Activated CD4-positive, alpha-beta T cell treated with anti-CD3 and anti-CD28 coated beads for 48 hours (primary cell): ENCODE data around the gene C2CD4A.

Experiments
- DNase-seq: peaks from one replicate; pipeline ENCODE4 v3.0.0-alpha.2; 2020

Gene C2CD4A

DNA sequence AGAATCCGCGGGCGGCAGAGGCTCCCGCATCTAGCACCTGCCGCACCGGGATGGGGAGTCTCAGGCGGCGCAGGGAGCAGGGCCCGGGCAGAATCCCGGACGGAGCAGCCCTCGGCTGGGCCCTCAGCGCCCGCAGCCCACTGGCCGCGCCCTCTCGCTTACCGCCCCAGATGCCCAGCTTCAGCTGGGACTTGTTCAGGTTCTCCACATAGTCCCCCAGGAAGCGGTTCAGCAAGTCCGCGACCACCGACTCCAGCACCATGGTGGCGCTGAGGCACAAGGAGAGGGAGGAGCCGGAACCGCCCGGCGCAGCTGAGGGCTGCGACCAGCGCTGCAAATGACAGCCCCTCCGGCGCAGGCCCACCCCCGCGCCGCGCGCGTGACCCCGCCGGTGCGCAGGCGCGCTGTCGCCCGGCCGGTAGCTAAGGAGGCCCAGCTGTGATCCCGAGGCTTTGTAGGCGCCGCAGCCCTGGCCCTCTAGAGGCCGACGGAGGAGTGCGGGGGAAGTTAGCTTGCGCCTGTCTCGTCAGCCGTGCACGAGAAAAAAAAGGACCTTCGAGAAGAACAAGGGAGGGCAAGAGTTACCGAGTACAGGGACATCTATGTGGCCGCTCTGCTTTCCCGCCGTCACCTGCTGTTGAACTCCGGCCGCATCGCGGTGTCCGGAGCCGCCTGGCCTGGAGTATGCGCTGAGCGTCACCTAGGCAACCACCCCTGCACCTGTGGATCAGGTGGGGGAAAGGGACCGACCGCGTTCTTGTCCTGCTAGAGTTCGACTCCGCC is 6.5 kb upstream of the C2CD4A start, which contains the start of gene VPS13C:
Gene VPS13C (minus strand): TSS at position 335 of the 783 bp plus-strand sequence. CDS start 73 bp downstream, at position 262.
- peak; percentile 92 for DNase-seq

DNA sequence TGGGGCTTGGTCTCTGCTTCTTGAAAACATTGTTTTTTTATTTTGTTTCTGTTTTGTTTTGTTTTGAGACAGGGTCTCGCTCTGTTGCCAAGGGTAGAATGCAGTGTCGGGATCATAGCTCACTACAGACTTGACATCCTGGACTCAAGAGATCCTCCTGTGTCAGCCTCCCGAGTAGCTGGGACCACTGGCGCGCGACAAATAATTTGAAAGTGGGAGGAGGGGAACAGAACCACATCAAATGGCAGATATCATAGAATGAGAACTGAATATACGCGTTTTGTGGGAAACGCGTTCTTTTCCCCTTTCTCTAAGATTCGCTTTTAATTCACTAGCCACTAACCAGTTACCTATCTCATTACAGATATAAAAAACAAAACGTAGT is 5.9 kb upstream of the C2CD4A start:
- no peak for DNase-seq

- no peak for DNase-seq
Observed at GRCh38 chr15:62063825-62064635, 2.7 kb upstream of the C2CD4A start.

- DNase-seq, result peak; percentile 33
Observed at GRCh38 chr15:62067448-62068044, 769 bp downstream of the C2CD4A start.

GRCh38 chr15:62068071-62068809 is 1.5 kb downstream of the C2CD4A start:
- DNase-seq, result peak; percentile 21

- no peak for DNase-seq
Observed at GRCh38 chr15:62068810-62069167, 2.0 kb downstream of the C2CD4A start.

- no peak for DNase-seq
Observed at GRCh38 chr15:62069551-62069950, 2.8 kb downstream of the C2CD4A start.

- DNase-seq, result no peak
Observed at GRCh38 chr15:62071711-62072308, 5.0 kb downstream of the C2CD4A start.

- DNase-seq, result no peak
Observed at GRCh38 chr15:62075595-62076277, 9.0 kb downstream of the C2CD4A start.

DNA sequence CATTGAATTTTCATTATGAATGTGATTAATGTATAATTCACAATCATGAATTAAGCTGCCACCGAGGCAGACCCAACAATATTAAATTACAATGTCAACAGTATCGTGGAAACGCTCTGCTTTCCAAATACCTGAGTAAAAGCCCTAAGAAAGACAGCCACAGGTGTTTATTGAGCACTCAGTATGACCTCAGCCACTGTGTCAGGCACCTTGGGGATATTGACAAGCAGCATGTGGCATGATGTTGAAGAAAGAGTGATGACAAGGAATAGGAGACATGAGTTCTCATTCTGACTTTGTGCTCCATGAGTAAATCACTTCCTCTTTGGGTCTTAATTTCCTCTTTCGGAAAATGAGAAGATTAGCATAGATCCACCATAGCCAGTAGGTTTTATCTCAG is 12.8 kb downstream of the C2CD4A start:
- DNase-seq, result no peak

DNA sequence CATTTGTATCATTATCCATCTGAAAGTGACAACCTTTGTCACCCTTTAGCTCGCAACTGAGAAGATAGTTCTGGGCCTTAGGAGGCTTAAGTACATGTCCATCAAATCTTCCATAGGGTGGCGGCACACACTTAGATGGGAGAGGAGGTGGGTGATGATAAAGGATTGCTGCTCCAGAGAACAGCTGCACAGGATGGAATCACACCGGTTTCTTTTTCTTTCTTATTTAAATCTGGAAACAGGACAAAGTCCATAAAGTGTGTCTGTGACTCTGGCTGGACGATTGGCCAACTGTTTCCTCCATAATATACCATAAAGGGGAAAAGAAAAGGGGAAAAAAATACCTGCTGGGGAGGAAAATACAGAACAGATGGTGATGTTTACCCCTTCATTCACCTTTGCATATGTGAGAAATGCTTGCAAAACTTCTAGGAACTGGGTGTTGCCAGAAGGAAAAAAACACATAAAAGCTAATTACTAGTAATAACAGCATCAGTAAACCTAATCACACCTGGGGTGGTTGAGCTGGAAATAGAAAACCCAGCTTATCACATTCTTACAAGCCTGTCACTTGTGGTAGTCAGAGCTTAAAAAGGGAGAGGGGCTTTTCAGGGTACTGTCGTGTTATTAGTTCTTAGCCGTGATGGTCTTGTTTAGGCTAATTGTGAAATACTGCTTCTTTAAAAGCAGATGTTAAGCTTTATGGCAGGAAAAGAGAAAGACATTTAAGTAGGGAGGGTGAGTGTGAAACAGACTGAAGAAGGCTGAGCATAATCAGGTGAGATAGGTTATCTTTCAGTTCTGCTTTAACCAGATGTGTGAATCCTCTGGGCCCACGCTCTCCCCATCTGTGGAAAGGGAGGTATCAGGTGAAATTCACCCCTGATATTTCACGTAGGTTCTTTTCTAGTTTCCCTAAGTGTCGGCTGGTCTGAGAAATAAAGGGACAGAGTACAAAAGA is 16.7 kb downstream of the C2CD4A start:
- DNase-seq, result no peak

DNA sequence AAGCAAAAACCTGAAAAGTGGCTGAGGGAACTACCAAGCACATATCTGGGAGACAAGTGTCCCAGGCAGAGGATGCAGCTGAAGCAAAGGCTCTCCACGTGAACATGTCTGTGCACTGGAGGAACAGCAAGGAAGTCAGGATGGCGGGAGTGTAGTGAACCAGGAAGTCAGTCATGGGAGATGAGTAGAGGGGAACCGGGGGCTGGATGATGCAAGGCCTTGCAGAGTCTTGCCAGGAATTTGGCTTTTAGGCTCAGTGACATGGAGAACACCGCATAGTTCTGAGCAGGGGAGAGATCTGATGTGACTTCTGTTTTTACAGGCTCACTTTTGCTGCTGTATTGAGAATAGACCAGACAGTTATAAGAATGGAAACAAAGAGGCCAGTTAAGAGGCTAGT is 19.0 kb downstream of the C2CD4A start:
- DNase-seq, result no peak

GRCh38 chr15:62087671-62088352 is 21.0 kb downstream of the C2CD4A start:
- peak; percentile 9 for DNase-seq

- no peak for DNase-seq
Observed at GRCh38 chr15:62088353-62088693, 21.5 kb downstream of the C2CD4A start.

- DNase-seq, result no peak
Observed at GRCh38 chr15:62089616-62090015, 22.8 kb downstream of the C2CD4A start.

DNA sequence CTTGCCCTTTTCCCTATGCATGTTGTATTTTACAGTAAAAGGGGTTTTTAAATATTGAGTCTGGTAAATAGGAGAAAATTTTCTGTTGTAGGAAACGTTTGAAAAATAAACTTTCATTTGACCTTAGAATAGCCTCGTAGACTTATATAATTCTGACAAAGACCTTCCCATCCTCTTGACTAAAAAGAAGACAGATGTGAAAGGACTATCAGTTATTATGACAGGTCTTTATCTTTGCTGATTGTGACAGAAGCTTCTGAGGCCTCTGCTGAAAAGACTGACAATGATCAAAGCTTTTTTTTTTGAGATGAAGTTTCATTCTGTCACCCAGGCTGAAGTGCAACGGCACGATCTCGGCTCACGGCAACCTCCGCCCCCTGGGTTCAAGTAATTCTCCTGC is 24.2 kb downstream of the C2CD4A start:
- DNase-seq, result no peak

GRCh38 chr15:62093809-62094208 is 27.0 kb downstream of the C2CD4A start:
- DNase-seq, result no peak

DNA sequence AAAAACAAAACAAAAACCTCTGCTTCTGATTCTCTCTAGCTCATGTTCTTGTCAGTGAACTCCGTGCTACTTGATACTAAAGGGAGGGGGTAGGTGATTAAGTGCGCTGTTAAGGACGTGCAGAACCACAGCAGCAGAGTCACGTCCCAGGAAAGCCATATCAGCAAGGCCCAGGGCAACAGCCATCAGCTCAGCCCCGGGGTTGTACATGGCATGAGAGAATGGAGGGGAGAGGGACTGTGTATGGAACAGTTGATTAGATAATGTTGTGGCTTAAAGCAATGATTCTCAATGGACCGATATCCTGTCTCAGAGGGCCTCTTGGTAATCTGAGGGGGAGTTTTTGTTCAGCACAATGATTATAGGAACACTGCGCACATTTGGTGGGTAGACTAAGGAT is 27.6 kb downstream of the C2CD4A start:
- DNase-seq, result no peak

DNA sequence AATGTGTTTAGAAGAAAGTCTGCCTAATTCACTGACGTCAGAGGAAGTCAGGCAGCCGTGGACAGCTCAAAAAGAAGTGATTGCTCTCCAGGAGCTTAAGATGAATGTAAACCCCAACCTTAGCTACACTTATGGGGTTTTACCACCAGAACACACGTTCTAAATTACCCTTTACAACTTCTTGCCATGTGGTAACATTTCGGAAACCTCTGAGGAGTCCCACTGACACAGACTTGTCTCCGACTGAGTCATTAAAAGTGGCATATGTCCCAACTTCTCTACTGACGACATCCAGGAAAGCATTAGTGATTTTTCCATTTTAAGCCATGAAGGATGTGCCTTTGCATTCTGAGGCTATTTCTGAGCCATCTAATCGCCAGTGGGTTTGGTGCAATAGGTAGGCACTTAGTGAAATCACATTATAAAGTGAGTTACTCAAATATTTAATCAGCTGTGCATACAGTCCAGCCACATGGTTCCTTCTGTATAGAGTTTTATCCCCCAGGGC is 32.4 kb downstream of the C2CD4A start:
- DNase-seq, result no peak

GRCh38 chr15:62103431-62103830 is 36.7 kb downstream of the C2CD4A start:
- DNase-seq, result no peak
